Measurements from ENCODE around the gene MUC21. TPM values are rescaled to one million over a fixed set of nuclear protein-coding genes. Genes with fewer than 3 reads are reported as not detected.

MUC21 gene
- total and polyA plus RNA-seq, 9 of the 15 experiments (the other 6 are each of a cell fraction or from before 2014, with no cell fraction given), result not detected

DNA sequence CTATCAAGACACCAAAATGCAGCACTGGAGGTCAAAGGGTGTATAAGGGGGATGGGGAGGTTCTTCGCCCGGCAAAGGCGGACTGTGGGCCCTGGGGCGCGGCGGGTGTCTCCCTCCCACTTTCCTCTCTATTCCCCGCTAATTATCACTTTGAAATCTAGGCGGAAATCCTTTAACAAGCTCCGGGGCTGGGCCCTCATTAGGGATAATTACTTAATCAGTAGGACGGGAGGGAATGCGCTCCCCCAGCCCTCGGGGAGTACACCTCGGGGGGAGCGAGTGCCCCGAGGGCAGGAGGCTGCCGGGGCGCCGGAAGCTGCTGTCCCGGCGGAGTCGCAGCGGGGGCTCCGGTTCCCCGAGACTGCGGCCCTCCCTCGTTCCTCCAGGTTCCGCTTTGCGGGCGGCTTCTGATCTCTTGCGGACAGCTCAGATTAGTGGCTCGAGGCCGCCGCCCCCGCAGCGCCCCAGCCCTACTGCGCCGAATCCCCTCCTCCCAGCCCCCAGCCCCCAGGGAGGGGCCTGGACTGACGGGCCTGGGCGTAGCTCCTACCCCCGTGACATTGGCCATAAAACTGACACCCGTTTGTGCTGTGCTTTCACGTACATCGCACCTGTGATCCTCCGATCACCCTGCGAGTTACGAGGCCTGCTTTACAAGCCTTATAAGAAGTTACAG lies 28.0 kb upstream of the MUC21 start (continued):
- TF ChIP-seq ZNF398 (CRISPR knock-in tag; IDR thresholded peaks at IDR 0.05) (no peak), PPARD (CRISPR knock-in tag; IDR thresholded peaks at IDR 0.05) (no peak), ZBTB17 (CRISPR knock-in tag; IDR thresholded peaks at IDR 0.05) (no peak), PTRF (tag; IDR thresholded peaks at IDR 0.05) (no peak), ELF1 (tag; IDR thresholded peaks at IDR 0.05) (peak; percentile 32; the same call in 1 of the 2 replicates), SRF (CRISPR knock-in tag; IDR thresholded peaks at IDR 0.05) (peak in 1 of 2 experiments; percentile 38; a peak in 1 of 4 replicates), CBX2 (IDR thresholded peaks at IDR 0.05; ENCODE audit: insufficient read depth, low read length, poor library complexity, severe bottlenecking) (peak; percentile 7), TEAD2 (tag; IDR thresholded peaks at IDR 0.05) (no peak), RCOR1 (IDR thresholded peaks at IDR 0.05; ENCODE audit: borderline replicate concordance in 1 of 2, low read depth in 2 of 2, low read length in 2 of 2) (peak; percentile 80 to 94; a peak in 3 of 4 replicates), POLR2G (IDR thresholded peaks at IDR 0.05; ENCODE audit: low read depth, low read length) (peak; percentile 82), ZNF23 (CRISPR knock-in tag; IDR thresholded peaks at IDR 0.05) (no peak), ZBTB34 (CRISPR knock-in tag; IDR thresholded peaks at IDR 0.05) (no peak), STAG1 (CRISPR knock-in tag; IDR thresholded peaks at IDR 0.05; ENCODE audit: borderline replicate concordance) (no peak), NCOA2 (IDR thresholded peaks at IDR 0.05; ENCODE audit: partially characterized antibody in 2 of 2) (no peak), KLF6 (CRISPR knock-in tag; IDR thresholded peaks at IDR 0.05; ENCODE audit: borderline replicate concordance) (no peak)
- TF ChIP-seq, protein P1, sequence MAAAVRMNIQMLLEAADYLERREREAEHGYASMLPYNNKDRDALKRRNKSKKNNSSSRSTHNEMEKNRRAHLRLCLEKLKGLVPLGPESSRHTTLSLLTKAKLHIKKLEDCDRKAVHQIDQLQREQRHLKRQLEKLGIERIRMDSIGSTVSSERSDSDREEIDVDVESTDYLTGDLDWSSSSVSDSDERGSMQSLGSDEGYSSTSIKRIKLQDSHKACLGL (CRISPR knock-in tag; IDR thresholded peaks at IDR 0.05; ENCODE audit: borderline replicate concordance, poor library complexity, severe bottlenecking), result no peak
- TF ChIP-seq, protein P2, sequence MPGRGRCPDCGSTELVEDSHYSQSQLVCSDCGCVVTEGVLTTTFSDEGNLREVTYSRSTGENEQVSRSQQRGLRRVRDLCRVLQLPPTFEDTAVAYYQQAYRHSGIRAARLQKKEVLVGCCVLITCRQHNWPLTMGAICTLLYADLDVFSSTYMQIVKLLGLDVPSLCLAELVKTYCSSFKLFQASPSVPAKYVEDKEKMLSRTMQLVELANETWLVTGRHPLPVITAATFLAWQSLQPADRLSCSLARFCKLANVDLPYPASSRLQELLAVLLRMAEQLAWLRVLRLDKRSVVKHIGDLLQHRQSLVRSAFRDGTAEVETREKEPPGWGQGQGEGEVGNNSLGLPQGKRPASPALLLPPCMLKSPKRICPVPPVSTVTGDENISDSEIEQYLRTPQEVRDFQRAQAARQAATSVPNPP (IDR thresholded peaks at IDR 0.05; ENCODE audit: borderline replicate concordance, insufficient read depth, insufficient read length), result no peak
- TF ChIP-seq, protein P3, sequence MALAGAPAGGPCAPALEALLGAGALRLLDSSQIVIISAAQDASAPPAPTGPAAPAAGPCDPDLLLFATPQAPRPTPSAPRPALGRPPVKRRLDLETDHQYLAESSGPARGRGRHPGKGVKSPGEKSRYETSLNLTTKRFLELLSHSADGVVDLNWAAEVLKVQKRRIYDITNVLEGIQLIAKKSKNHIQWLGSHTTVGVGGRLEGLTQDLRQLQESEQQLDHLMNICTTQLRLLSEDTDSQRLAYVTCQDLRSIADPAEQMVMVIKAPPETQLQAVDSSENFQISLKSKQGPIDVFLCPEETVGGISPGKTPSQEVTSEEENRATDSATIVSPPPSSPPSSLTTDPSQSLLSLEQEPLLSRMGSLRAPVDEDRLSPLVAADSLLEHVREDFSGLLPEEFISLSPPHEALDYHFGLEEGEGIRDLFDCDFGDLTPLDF (CRISPR knock-in tag; IDR thresholded peaks at IDR 0.05), result no peak
- TF ChIP-seq, protein P4, sequence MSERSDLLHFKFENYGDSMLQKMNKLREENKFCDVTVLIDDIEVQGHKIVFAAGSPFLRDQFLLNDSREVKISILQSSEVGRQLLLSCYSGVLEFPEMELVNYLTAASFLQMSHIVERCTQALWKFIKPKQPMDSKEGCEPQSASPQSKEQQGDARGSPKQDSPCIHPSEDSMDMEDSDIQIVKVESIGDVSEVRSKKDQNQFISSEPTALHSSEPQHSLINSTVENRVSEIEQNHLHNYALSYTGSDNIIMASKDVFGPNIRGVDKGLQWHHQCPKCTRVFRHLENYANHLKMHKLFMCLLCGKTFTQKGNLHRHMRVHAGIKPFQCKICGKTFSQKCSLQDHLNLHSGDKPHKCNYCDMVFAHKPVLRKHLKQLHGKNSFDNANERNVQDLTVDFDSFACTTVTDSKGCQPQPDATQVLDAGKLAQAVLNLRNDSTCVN (CRISPR knock-in tag; IDR thresholded peaks at IDR 0.05), result no peak
